Caki2 (cell line): ENCODE results near the gene SLC39A7. TPM values are rescaled to one million over a fixed set of nuclear protein-coding genes. Genes with fewer than 3 reads are reported as not detected.

ENCODE experiments used
- DNase-seq: peaks from one replicate; pipeline ENCODE4 v3.0.0-alpha.2; 2015; ENCODE audit warnings: low read depth
- in situ Hi-C: cut with HindIII; loops from 2 replicates; pipeline ENCODE4 v1.10.0; 2016; ENCODE audit warnings: low sequenced_read_pairs, low pct_unique_long_range_greater_than_20kb, mixed read lengths
- total RNA-seq: library from RNA; depleted of rRNA; stranded (reverse); fragments of >200 nt; shearing (Covaris generic); gene quantifications from 2 replicates; pipeline ENCODE4 v1.2.3, GENCODE V29; 2014; ENCODE audit warnings: low replicate concordance; rRNA removed

SLC39A7 gene
- total RNA-seq, 1 experiment from 2014 or later = 232 TPM

- DNase-seq = no peak
- in situ Hi-C loops = no loop called here
These were observed 50.1 kb downstream of the SLC39A7 start for GRCh38 chr6:33250731-33251130.

DNA sequence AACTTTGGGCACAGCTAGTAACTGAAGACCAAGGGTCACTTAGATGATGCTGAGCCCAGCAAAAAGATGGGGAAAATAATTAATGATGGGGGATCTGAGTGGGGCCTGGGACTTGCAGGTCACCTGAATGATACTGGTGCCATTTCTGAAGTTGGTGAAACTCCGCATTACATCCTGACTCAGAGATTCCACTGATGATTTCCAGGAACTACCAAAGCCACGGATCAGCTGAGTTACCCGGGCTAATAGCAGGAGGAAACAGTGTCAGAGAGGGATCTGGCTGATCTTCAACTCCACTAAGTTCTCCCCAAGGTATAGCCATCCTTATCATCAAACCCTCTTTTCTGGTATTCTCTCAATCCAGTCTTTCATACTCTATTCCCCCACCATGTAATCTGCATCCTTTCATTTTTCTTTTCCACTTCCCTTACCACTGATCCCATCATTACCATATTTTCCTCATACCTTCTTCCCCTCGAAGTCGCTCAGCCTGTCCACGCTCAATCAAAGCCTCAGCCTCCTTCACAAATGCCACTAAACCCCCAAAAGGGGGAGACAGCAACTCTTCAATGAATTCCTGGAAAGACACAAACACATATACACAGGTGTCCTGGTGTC lies 50.8 kb downstream of the SLC39A7 start:
- DNase-seq = no peak
- in situ Hi-C loops = no loop called here

GRCh38 chr6:33252759-33253158 lies 52.1 kb downstream of the SLC39A7 start:
- in situ Hi-C loops = no loop called here
- DNase-seq = no peak

Other genes with a start within 250 kb of the SLC39A7 start
- gene HLA-DMA, start 247.8 kb upstream of the SLC39A7 start, total RNA-seq = 7.4 and 16.7 TPM in 2 replicates
- 43.7 and 62.6 TPM in 2 replicates for gene BRD2, start 232.3 kb upstream of the SLC39A7 start, total RNA-seq
- not detected in 2 replicates for gene HLA-DOA, start 191.3 kb upstream of the SLC39A7 start, total RNA-seq
- gene HLA-DPA1, start 127.2 kb upstream of the SLC39A7 start, total RNA-seq = not detected in 2 replicates
- gene HLA-DPB1, start 124.9 kb upstream of the SLC39A7 start, total RNA-seq = not detected in 2 replicates
- 0.20 and 1.4 TPM in 2 replicates for gene COL11A2, start 8.4 kb upstream of the SLC39A7 start, total RNA-seq
- gene RXRB, start 202 bp upstream of the SLC39A7 start, total RNA-seq = 25.1 and 30.0 TPM in 2 replicates
- 41.2 and 79.7 TPM in 2 replicates for gene HSD17B8, start 3.8 kb downstream of the SLC39A7 start, total RNA-seq
- gene RING1, start 7.6 kb downstream of the SLC39A7 start, total RNA-seq = 51.4 and 56.9 TPM in 2 replicates
- 21.1 and 27.6 TPM in 2 replicates for gene VPS52, start 71.0 kb downstream of the SLC39A7 start, total RNA-seq
- gene RPS18, start 71.2 kb downstream of the SLC39A7 start, total RNA-seq = 3,205 and 3,207 TPM in 2 replicates
- gene B3GALT4, start 76.3 kb downstream of the SLC39A7 start, total RNA-seq = not detected in 2 replicates
- 92.5 and 98.2 TPM in 2 replicates for gene WDR46, start 88.4 kb downstream of the SLC39A7 start, total RNA-seq
- 151 and 264 TPM in 2 replicates for gene PFDN6, start 88.7 kb downstream of the SLC39A7 start, total RNA-seq
- gene RGL2, start 98.1 kb downstream of the SLC39A7 start, total RNA-seq = 38.8 and 53.7 TPM in 2 replicates
- gene TAPBP, start 113.2 kb downstream of the SLC39A7 start, total RNA-seq = 132 and 145 TPM in 2 replicates
- gene ZBTB22, start 116.9 kb downstream of the SLC39A7 start, total RNA-seq = 16.1 and 16.6 TPM in 2 replicates
- 56.5 and 59.5 TPM in 2 replicates for gene DAXX, start 122.1 kb downstream of the SLC39A7 start, total RNA-seq
- gene KIFC1, start 191.0 kb downstream of the SLC39A7 start, total RNA-seq = 176 and 179 TPM in 2 replicates
- 32.5 and 43.2 TPM in 2 replicates for gene PHF1, start 210.1 kb downstream of the SLC39A7 start, total RNA-seq
- 303 and 346 TPM in 2 replicates for gene CUTA, start 217.2 kb downstream of the SLC39A7 start, total RNA-seq
- gene SYNGAP1, start 219.2 kb downstream of the SLC39A7 start, total RNA-seq = 0.14 TPM in 2 replicates